T-helper 17 cell (primary cell): ENCODE measurements around the gene LTA4H. TPM values are rescaled to one million over a fixed set of nuclear protein-coding genes. Genes with fewer than 3 reads are reported as not detected.
A peak's percentile ranks its signal among the peaks of the same experiment; 100 is the strongest.

Source experiments
- ATAC-seq: fragments of 150-1000 bp; cut with Tn5 transposase; 2 replicates; pipeline ENCODE4 v1.10.0; 2021; ENCODE audit warnings: mild to moderate bottlenecking, moderate library complexity
- DNase-seq, 3 donors: peaks; one replicate each; pipeline versions ENCODE4 v3.0.0 to v3.0.0-alpha.2; 2020 to 2021
- H3K9me3 ChIP-seq: one replicate; pipeline ENCODE4 v1.7.0; 2013; ENCODE audit warnings: low read length, mild to moderate bottlenecking; ENCODE audit not compliant: control insufficient read depth, poor library complexity, severe bottlenecking
- H3K27ac Mint-ChIP-seq: one replicate; pipeline ENCODE4 v1.8.0; 2022; ENCODE audit warnings: mild to moderate bottlenecking, moderate library complexity, mixed read lengths
- H3K27me3 Mint-ChIP-seq: one replicate; pipeline ENCODE4 v1.8.0; 2022; ENCODE audit warnings: mixed read lengths
- H3K36me3 Mint-ChIP-seq: one replicate; pipeline ENCODE4 v1.8.0; 2022; ENCODE audit warnings: low read depth, mixed read lengths
- H3K4me1 Mint-ChIP-seq: one replicate; pipeline ENCODE4 v1.8.0; 2022; ENCODE audit warnings: mild to moderate bottlenecking, mixed read lengths
- H3K4me3 Mint-ChIP-seq: one replicate; pipeline ENCODE4 v1.8.0; 2022; ENCODE audit warnings: mild to moderate bottlenecking, moderate library complexity, mixed read lengths
- total RNA-seq, 4 donors: library from RNA in 2 of 4; stranded (reverse) in 2 of 4; gene quantifications; one replicate each; pipeline ENCODE4 v1.2.3 and lab custom pipeline; 2022 to 2026

The LTA4H gene
- total RNA-seq, 2 donors from 2014 or later: 44.5 to 60.5 TPM

DNA sequence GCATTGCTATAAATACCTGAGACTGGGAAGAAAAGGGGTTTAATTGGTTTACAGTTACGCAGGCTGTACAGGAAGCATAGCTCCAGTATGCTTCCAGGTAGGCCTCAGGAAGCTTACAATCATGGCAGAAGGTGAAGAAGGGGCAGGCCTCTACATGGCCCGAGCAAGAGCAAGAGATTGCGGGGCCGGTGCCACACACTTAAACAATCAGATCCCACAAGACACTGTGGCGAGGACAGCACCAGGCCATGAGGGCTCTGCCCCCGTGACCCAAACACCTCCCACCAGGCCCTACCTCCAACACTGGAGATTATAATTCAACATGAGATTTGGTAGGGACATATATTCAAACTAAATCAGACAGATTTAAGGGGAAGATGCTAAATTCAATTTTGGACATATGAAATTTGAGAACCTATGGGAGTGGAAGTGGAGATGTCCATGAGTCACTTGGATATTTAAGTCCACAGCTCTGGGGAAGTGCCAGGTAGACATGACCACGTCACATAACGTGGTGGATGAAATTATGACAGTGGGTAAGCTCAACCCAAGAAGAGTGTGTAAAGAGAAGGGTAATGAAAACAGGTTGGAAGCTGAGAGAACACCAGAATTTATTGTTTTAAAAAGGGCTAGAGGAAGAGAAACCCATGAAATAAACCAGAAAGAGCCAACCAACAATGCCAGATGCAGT lies 1.5 kb upstream of the LTA4H start:
- H3K4me1 Mint-ChIP-seq: peaks cover 7% of the 10 kb centered on the region
- H3K36me3 Mint-ChIP-seq: no peaks in the 10 kb centered on the region
- no peaks in the 10 kb centered on the region for H3K27me3 Mint-ChIP-seq
- H3K4me3 Mint-ChIP-seq: no peak overlapping the region
- H3K27ac Mint-ChIP-seq: no peak overlapping the region
- ATAC-seq (no peak), DNase-seq (no peak)
- H3K9me3 ChIP-seq: no peaks in the 10 kb centered on the region

- Mint-ChIP-seq H3K4me1 (peaks cover 12% of the 10 kb centered on the region), H3K36me3 (no peaks in the 10 kb centered on the region), H3K27me3 (no peaks in the 10 kb centered on the region), H3K27ac (no peak overlapping the region), H3K4me3 (no peak overlapping the region)
- H3K9me3 ChIP-seq: no peaks in the 10 kb centered on the region
- DNase-seq (no peak), ATAC-seq (no peak)
Measured at GRCh38 chr12:96034621-96035282, 635 bp downstream of the LTA4H start.

- DNase-seq: no peak
- ATAC-seq: no peak
- H3K27me3 Mint-ChIP-seq: no peaks in the 10 kb centered on the region
- no peak overlapping the region for H3K4me3 Mint-ChIP-seq
- no peaks in the 10 kb centered on the region for H3K36me3 Mint-ChIP-seq
- peaks cover 16% of the 10 kb centered on the region for H3K4me1 Mint-ChIP-seq
- no peak overlapping the region for H3K27ac Mint-ChIP-seq
- no peaks in the 10 kb centered on the region for H3K9me3 ChIP-seq
Measured at GRCh38 chr12:96033549-96034389, 1.6 kb downstream of the LTA4H start.

- ATAC-seq (no peak), DNase-seq (no peak)
- H3K4me3 Mint-ChIP-seq: no peak overlapping the region
- no peaks in the 10 kb centered on the region for H3K9me3 ChIP-seq
- no peak overlapping the region for H3K27ac Mint-ChIP-seq
- no peaks in the 10 kb centered on the region for H3K36me3 Mint-ChIP-seq
- H3K4me1 Mint-ChIP-seq: peaks cover 16% of the 10 kb centered on the region
- no peaks in the 10 kb centered on the region for H3K27me3 Mint-ChIP-seq
Measured at GRCh38 chr12:96029826-96030225, 5.6 kb downstream of the LTA4H start.

- no peaks in the 10 kb centered on the region for H3K27me3 Mint-ChIP-seq
- no peaks in the 10 kb centered on the region for H3K9me3 ChIP-seq
- DNase-seq (no peak), ATAC-seq (no peak)
- H3K36me3 Mint-ChIP-seq: no peaks in the 10 kb centered on the region
- H3K4me3 Mint-ChIP-seq: no peak overlapping the region
- no peak overlapping the region for H3K27ac Mint-ChIP-seq
- peaks cover 14% of the 10 kb centered on the region for H3K4me1 Mint-ChIP-seq
Measured at GRCh38 chr12:96028538-96028937, 6.8 kb downstream of the LTA4H start.

DNA sequence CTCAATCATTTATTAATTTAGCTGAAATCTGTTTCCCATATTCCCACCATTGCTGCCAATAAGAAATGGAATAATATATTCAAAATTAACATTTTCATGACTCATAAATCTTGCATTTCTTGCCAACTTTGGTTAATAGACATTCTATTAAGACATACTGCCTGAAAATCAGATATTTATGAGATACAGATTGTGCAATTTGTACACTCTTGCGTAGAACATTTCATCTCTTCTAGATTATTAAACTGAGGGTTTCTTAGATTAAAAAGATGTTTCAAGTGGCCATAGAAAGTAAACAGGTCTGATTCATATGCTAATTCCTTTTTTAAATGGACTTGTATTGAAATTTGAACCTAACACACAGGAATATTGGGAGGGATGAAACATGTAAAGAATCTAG lies 9.1 kb downstream of the LTA4H start:
- Mint-ChIP-seq H3K4me3 (no peak overlapping the region), H3K36me3 (peaks cover 5% of the 10 kb centered on the region), H3K27me3 (no peaks in the 10 kb centered on the region), H3K27ac (no peak overlapping the region), H3K4me1 (peaks cover 11% of the 10 kb centered on the region)
- no peaks in the 10 kb centered on the region for H3K9me3 ChIP-seq
- ATAC-seq (no peak), DNase-seq (no peak)

DNA sequence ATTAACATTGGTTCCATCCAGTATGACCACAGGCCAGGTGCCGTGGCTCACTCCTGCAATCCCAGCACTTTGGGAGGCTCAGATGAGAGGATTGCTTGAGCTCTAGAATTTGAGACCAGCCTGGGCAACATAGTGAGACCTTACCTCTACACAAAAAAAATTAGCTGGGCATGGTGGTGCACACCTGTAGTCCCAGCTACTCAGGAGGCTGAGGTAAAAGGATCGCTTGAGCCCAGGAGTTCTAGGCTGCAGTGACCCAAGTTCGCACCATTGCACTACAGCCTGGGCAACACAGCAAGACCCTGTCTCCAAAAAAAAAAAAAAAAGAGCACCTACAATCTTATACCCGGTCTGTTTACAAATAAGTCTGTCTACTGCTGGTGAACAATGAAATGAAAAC lies 9.9 kb downstream of the LTA4H start:
- H3K9me3 ChIP-seq: no peaks in the 10 kb centered on the region
- Mint-ChIP-seq H3K27me3 (no peaks in the 10 kb centered on the region), H3K27ac (no peak overlapping the region), H3K4me1 (peaks cover 10% of the 10 kb centered on the region), H3K36me3 (peaks cover 5% of the 10 kb centered on the region), H3K4me3 (no peak overlapping the region)
- no peak for DNase-seq
- ATAC-seq: no peak

DNA sequence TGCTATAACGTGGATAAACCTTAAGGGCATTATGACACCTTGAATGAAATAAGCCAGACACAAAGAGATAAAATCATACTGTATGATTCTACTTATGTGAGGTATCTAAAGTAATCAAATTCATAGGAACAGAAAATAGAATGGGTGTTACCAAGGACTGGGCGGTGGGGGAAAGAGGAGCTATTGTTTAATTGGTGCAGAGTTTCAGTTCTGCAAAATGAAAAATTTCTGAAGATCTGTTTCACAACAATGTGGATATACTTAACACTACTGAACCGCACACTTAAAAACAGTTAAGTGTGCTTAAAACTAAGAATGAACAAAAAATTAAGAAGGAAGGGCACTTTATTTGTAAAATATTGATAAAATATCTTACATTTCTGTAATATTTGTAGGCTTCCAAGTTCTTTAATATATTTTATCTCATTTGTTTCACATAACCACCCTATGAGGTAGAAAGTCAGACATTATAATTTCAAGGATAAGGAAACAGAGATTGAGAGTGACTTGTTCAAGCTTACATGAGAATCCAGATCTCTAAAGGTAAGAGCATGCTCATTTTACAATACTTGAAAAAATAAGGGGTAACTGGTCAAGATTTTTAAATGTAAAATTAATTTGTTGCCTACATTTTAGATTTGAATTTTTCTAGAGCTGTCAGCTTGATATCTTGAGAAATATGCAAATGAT lies 14.9 kb downstream of the LTA4H start:
- no peak overlapping the region for H3K27ac Mint-ChIP-seq
- ATAC-seq (peak; percentile 44), DNase-seq (no peak)
- peaks cover 10% of the 10 kb centered on the region for H3K36me3 Mint-ChIP-seq
- no peak overlapping the region for H3K4me3 Mint-ChIP-seq
- no peaks in the 10 kb centered on the region for H3K4me1 Mint-ChIP-seq
- no peaks in the 10 kb centered on the region for H3K9me3 ChIP-seq
- no peaks in the 10 kb centered on the region for H3K27me3 Mint-ChIP-seq

DNA sequence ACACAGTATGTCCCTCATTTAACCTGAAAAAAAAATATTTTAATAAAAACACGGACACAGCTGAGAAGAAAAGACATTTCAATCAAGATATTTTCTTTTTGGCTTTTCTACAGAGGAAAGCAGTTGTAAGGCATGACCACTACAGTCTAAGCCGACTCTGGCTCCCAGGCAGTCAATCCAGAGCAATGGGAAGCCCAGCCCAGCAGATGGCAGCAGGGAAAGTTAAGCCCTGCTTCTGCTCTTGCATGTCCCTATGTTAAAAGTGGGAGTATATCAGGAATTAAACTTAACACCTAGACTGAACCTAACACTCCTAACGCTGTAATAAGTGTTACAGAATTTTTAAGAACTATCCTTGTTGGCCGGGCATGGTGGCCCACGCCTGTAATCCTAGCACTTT lies 19.7 kb downstream of the LTA4H start:
- no peaks in the 10 kb centered on the region for H3K27me3 Mint-ChIP-seq
- H3K27ac Mint-ChIP-seq: no peak overlapping the region
- DNase-seq (no peak), ATAC-seq (no peak)
- H3K4me1 Mint-ChIP-seq: no peaks in the 10 kb centered on the region
- no peak overlapping the region for H3K4me3 Mint-ChIP-seq
- peaks cover 10% of the 10 kb centered on the region for H3K36me3 Mint-ChIP-seq
- no peaks in the 10 kb centered on the region for H3K9me3 ChIP-seq

- ATAC-seq (no peak), DNase-seq (no peak)
- H3K9me3 ChIP-seq: no peaks in the 10 kb centered on the region
- Mint-ChIP-seq H3K27ac (no peak overlapping the region), H3K4me1 (no peaks in the 10 kb centered on the region), H3K36me3 (peaks cover 14% of the 10 kb centered on the region), H3K4me3 (no peak overlapping the region), H3K27me3 (no peaks in the 10 kb centered on the region)
Measured at GRCh38 chr12:96014943-96015599, 20.3 kb downstream of the LTA4H start.

- H3K27me3 Mint-ChIP-seq: no peaks in the 10 kb centered on the region
- ATAC-seq: no peak
- peaks cover 15% of the 10 kb centered on the region for H3K36me3 Mint-ChIP-seq
Measured at GRCh38 chr12:96007729-96008128, 27.7 kb downstream of the LTA4H start.

GRCh38 chr12:96006727-96007126 lies 28.7 kb downstream of the LTA4H start:
- peaks cover 18% of the 10 kb centered on the region for H3K36me3 Mint-ChIP-seq

More at GRCh38 chr12:96007729-96008128, 27.7 kb downstream of the LTA4H start:
- Mint-ChIP-seq H3K4me3 (no peak overlapping the region), H3K4me1 (no peaks in the 10 kb centered on the region), H3K27ac (no peak overlapping the region)
- no peak for DNase-seq
- no peaks in the 10 kb centered on the region for H3K9me3 ChIP-seq

More at GRCh38 chr12:96006727-96007126, 28.7 kb downstream of the LTA4H start:
- Mint-ChIP-seq H3K27ac (no peak overlapping the region), H3K27me3 (no peaks in the 10 kb centered on the region), H3K4me3 (no peak overlapping the region), H3K4me1 (no peaks in the 10 kb centered on the region)
- no peaks in the 10 kb centered on the region for H3K9me3 ChIP-seq
- DNase-seq: no peak
- no peak for ATAC-seq
